HL-60 (cell line): ENCODE data around the gene NAGLU.

ENCODE experiments used
- DNase-seq, 2 experiments: peaks; one replicate each; pipeline ENCODE4 v3.0.0-alpha.2; 2010 to 2020; ENCODE audit warnings: low read depth in 1 of 2, low spot score in 1 of 2
- H3K27ac ChIP-seq: fragments of 250-450 bp; sonication (Bioruptor Pico); replicated peaks from 2 replicates; pipeline ENCODE4 v1.5.1; 2020; ENCODE audit warnings: mild to moderate bottlenecking, moderate library complexity
- H3K27me3 ChIP-seq: fragments of 250-450 bp; sonication (Bioruptor Pico); 2 replicates; pipeline ENCODE4 v1.5.1; 2021; ENCODE audit warnings: mild to moderate bottlenecking, moderate library complexity; ENCODE audit not compliant: insufficient read depth, poor library complexity, severe bottlenecking
- H3K4me3 ChIP-seq: replicated peaks from 2 replicates; pipeline ENCODE4 v1.5.1; 2011; ENCODE audit warnings: mild to moderate bottlenecking, control low read depth, low read length; ENCODE audit not compliant: insufficient read depth
- GABPA ChIP-seq: IDR thresholded peaks from 2 replicates; pipeline ENCODE4 v1.6.1; 2012; ENCODE audit warnings: low read depth
- POLR2AphosphoS5 ChIP-seq: IDR thresholded peaks from 2 replicates; pipeline ENCODE4 v1.6.1; 2012; ENCODE audit warnings: low read depth
- SPI1 ChIP-seq: IDR thresholded peaks from 2 replicates; pipeline ENCODE4 v1.6.1; 2012; ENCODE audit warnings: low read depth, mild to moderate bottlenecking, borderline replicate concordance
- TF ChIP-seq, protein P1 (sequence below): IDR thresholded peaks from 2 replicates; pipeline ENCODE4 v1.6.1; 2012; ENCODE audit warnings: low read depth; ENCODE audit not compliant: insufficient replicate concordance
- TF ChIP-seq, protein P2 (sequence below): IDR thresholded peaks from one replicate; pipeline ENCODE4 v1.5.1; 2011; ENCODE audit warnings: low read length, control low read depth, inconsistent platforms; ENCODE audit not compliant: insufficient read depth

NAGLU gene

DNA sequence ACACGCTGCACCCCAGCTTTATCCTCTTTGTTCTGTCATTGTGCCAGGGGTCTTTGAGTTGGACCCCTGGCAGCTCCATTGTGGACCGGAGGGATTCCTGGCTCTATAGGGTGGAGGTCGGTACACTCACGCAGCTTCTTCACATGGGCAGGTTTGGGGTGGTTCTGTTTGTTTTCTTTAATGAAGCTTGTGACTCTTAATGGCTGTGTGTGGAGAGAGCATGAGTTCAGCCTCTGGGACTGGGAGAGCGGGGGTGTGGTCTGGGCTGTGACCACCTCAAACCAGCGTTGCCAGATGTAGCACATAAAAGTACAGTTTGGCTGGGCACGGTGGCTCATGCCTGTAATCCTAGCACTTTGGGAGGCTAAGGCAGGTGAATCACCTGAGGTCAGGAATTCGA is 21.2 kb upstream of the NAGLU start:
- TF ChIP-seq, protein P1, sequence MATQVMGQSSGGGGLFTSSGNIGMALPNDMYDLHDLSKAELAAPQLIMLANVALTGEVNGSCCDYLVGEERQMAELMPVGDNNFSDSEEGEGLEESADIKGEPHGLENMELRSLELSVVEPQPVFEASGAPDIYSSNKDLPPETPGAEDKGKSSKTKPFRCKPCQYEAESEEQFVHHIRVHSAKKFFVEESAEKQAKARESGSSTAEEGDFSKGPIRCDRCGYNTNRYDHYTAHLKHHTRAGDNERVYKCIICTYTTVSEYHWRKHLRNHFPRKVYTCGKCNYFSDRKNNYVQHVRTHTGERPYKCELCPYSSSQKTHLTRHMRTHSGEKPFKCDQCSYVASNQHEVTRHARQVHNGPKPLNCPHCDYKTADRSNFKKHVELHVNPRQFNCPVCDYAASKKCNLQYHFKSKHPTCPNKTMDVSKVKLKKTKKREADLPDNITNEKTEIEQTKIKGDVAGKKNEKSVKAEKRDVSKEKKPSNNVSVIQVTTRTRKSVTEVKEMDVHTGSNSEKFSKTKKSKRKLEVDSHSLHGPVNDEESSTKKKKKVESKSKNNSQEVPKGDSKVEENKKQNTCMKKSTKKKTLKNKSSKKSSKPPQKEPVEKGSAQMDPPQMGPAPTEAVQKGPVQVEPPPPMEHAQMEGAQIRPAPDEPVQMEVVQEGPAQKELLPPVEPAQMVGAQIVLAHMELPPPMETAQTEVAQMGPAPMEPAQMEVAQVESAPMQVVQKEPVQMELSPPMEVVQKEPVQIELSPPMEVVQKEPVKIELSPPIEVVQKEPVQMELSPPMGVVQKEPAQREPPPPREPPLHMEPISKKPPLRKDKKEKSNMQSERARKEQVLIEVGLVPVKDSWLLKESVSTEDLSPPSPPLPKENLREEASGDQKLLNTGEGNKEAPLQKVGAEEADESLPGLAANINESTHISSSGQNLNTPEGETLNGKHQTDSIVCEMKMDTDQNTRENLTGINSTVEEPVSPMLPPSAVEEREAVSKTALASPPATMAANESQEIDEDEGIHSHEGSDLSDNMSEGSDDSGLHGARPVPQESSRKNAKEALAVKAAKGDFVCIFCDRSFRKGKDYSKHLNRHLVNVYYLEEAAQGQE: no peak
- TF ChIP-seq POLR2AphosphoS5 (no peak), GABPA (no peak), SPI1 (no peak)
- TF ChIP-seq, protein P2, sequence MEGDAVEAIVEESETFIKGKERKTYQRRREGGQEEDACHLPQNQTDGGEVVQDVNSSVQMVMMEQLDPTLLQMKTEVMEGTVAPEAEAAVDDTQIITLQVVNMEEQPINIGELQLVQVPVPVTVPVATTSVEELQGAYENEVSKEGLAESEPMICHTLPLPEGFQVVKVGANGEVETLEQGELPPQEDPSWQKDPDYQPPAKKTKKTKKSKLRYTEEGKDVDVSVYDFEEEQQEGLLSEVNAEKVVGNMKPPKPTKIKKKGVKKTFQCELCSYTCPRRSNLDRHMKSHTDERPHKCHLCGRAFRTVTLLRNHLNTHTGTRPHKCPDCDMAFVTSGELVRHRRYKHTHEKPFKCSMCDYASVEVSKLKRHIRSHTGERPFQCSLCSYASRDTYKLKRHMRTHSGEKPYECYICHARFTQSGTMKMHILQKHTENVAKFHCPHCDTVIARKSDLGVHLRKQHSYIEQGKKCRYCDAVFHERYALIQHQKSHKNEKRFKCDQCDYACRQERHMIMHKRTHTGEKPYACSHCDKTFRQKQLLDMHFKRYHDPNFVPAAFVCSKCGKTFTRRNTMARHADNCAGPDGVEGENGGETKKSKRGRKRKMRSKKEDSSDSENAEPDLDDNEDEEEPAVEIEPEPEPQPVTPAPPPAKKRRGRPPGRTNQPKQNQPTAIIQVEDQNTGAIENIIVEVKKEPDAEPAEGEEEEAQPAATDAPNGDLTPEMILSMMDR: no peak
- Histone ChIP-seq H3K27me3 (no peaks in the 10 kb centered on the region), H3K4me3 (no peak overlapping the region), H3K27ac (no peak overlapping the region)
- DNase-seq: no peak

DNA sequence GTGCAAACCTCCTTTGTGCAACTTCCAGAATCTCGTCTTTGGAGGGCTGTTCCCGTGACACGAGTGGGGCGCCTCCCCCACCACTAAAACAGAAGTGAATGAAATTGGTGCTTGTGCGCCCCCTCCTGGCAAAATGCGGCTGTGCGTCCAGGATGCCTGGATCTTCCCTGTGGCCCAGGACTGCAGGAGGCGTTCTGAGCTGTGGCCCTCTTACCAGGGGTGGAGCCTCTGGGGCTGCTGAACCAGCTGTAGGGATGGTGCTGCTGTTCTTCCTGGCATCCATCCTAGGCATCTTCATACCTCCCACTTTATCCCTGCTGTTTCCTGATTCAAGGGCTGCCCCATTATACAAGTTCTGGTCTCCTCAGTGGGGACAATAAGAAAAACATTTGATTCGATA is 18.5 kb upstream of the NAGLU start:
- Histone ChIP-seq H3K27me3 (no peaks in the 10 kb centered on the region), H3K4me3 (no peak overlapping the region), H3K27ac (no peak overlapping the region)
- DNase-seq: peak; percentile 66 to 80
- TF ChIP-seq SPI1: peak; percentile 56; the same call in 1 of the 2 replicates
- TF ChIP-seq, protein P1: no peak
- no peak for TF ChIP-seq GABPA
- TF ChIP-seq, protein P2: peak; percentile 92

DNA sequence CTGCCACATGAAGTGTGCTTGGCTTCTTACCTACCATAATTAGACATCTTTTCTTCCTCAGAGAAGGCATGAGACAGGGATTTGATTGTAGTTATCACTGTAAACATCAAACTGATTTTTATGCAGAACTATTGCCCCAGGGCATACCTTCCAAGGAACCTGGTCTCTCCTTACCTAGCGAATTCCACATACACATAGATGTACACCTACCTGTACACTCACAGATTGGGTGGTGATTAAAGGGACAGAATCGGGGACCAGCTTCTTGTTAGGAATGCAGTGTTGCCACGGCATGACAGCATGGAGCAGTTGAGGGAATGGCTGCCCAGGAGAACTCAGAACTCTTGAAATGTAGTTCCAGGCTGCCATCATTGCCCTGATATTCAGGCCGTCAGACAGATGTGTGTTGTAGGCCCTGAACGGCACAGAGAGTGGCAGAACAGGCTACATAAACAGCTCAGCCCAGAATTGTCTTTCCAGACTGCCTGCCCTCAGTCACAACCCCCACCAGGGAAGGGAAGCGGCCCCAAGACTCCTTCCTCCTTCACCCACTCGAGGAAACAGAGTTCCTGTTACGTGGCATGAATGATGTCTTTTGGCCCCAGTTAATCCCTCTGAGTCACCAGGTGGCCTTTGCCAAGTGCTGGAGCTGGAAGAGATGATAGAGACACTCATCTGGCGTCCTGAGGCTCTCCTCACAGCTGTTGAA is 17.8 kb upstream of the NAGLU start:
- Histone ChIP-seq H3K4me3 (no peak overlapping the region), H3K27me3 (no peaks in the 10 kb centered on the region), H3K27ac (peak overlapping the region; percentile 3; the same call in 1 of the 2 replicates)
- TF ChIP-seq, protein P2: no peak
- no peak for TF ChIP-seq SPI1
- TF ChIP-seq, protein P1: no peak
- TF ChIP-seq POLR2AphosphoS5: no peak
- no peak for TF ChIP-seq GABPA
- DNase-seq: peak; percentile 46 to 80
